ENCODE results near the gene MINPP1. TPM values are rescaled to one million over a fixed set of nuclear protein-coding genes. Genes with fewer than 3 reads are reported as not detected.
A peak's percentile ranks its signal among the peaks of the same experiment; 100 is the strongest.

Gene MINPP1
- 25.5 to 29.9 TPM (median 29.1 TPM) in 3 replicates for total RNA-seq (2021)
- Bru-seq, nascent RNA = percentile 86 among the genes with signal in this experiment
- long read RNA-seq, experiment 1, transcript MINPP1-202 (5 exons, 2,415 nt) = major isoform, 200 of 216 reads
- long read RNA-seq, experiment 1, partial matches to known transcripts = 5 of 216 reads
- long read RNA-seq, experiment 1, other reads (novel, unspliced or antisense) = 10 of 216 reads
- long read RNA-seq, experiment 2, transcript MINPP1-202 (5 exons, 2,415 nt) = major isoform, 31 of 58 reads
- long read RNA-seq, experiment 2, partial matches to known transcripts = 17 of 58 reads
- long read RNA-seq, experiment 2, other reads (novel, unspliced or antisense) = 10 of 58 reads
- long read RNA-seq, experiment 3, transcript MINPP1-202 (5 exons, 2,415 nt) = major isoform, 24 of 24 reads
- long read RNA-seq, experiment 3, partial matches to known transcripts = 0 of 24 reads
- long read RNA-seq, experiment 3, other reads (novel, unspliced or antisense) = 0 of 24 reads

GRCh38 chr10:87504640-87505365, at the start of gene MINPP1:
Gene MINPP1 (plus strand): TSS chr10:87504893. CDS start chr10:87504916, 23 bp downstream.
- Mint-ChIP-seq H3K4me1 (peaks cover 27% of the 10 kb centered on the region), H3K4me3 (peak within 1 kb of the TSS; percentile 95), H3K27ac (peak within 1 kb of the TSS; percentile 92), H3K9me3 (no peaks in the 10 kb centered on the region), H3K36me3 (peaks cover 13% of the 10 kb centered on the region), H3K27me3 (ENCODE audit: low read depth) (peaks cover 14% of the 10 kb centered on the region; the same call in 1 of the 2 replicates)
- POLR2A ChIA-PET = interaction anchor here (1.1 to 1.6 kb wide), 4 partner anchors 15 to 358 kb away, joined by 3 to 4 read pairs (median 4); no protein-coding TSS in a partner anchor
- DNase-seq (ENCODE audit: low spot score) (peak; percentile 93), ATAC-seq (peak; percentile 93)
- CTCF ChIA-PET = interaction anchor here (0.6 to 1.5 kb wide), 7 partner anchors 28 to 245 kb away, joined by 3 to 6 read pairs (median 3); no protein-coding TSS in a partner anchor
- no peak for TF ChIP-seq SMAD4 (CRISPR knock-in tag; IDR thresholded peaks at IDR 0.05)
- no peak for TF ChIP-seq ZNF281 (CRISPR knock-in tag; IDR thresholded peaks at IDR 0.05)
- no peak for TF ChIP-seq AR (CRISPR knock-in tag; IDR thresholded peaks at IDR 0.05)
- no peak for TF ChIP-seq ZNF121 (CRISPR knock-in tag; IDR thresholded peaks at IDR 0.05)
- TF ChIP-seq ZNF317 (CRISPR knock-in tag; IDR thresholded peaks at IDR 0.05; ENCODE audit: borderline replicate concordance, low read depth) = no peak
- TF ChIP-seq E2F4 (CRISPR knock-in tag; IDR thresholded peaks at IDR 0.05; ENCODE audit: borderline replicate concordance, low read depth) = no peak
- TF ChIP-seq NFE2L1 (CRISPR knock-in tag; IDR thresholded peaks at IDR 0.05) = no peak
- no peak for TF ChIP-seq ZNF425 (CRISPR knock-in tag; conservative IDR thresholded peaks at IDR 0.05)
- TF ChIP-seq ZNF232 (CRISPR knock-in tag; IDR thresholded peaks at IDR 0.05) = no peak
- TF ChIP-seq NR1H2 (CRISPR knock-in tag; IDR thresholded peaks at IDR 0.05) = no peak
- TF ChIP-seq JUN (CRISPR knock-in tag; IDR thresholded peaks at IDR 0.05) = no peak
- peak; percentile 83 for TF ChIP-seq GABPB1 (CRISPR knock-in tag; IDR thresholded peaks at IDR 0.05)
- no peak for TF ChIP-seq STAT6 (CRISPR knock-in tag; conservative IDR thresholded peaks at IDR 0.05; ENCODE audit: low read depth)
- no peak for TF ChIP-seq MXD4 (CRISPR knock-in tag; IDR thresholded peaks at IDR 0.05; ENCODE audit: borderline replicate concordance)
- no peak for TF ChIP-seq HMGA2 (CRISPR knock-in tag; IDR thresholded peaks at IDR 0.05)
- no peak for TF ChIP-seq ZSCAN18 (CRISPR knock-in tag; IDR thresholded peaks at IDR 0.05)
- TF ChIP-seq OVOL2 (CRISPR knock-in tag; IDR thresholded peaks at IDR 0.05; ENCODE audit: borderline replicate concordance) = no peak
- peak; percentile 90; the same call in 1 of the 2 replicates for TF ChIP-seq HMGXB4 (CRISPR knock-in tag; IDR thresholded peaks at IDR 0.05)
- peak; percentile 86 for TF ChIP-seq MYBL2 (CRISPR knock-in tag; IDR thresholded peaks at IDR 0.05)

Data from WTC11 (cell line).